ENCODE data around the gene BTBD10. TPM values are rescaled to one million over a fixed set of nuclear protein-coding genes. Genes with fewer than 3 reads are reported as not detected.

BTBD10 gene
- total RNA-seq, 1 experiment from 2014 or later: 30.2 TPM

DNA sequence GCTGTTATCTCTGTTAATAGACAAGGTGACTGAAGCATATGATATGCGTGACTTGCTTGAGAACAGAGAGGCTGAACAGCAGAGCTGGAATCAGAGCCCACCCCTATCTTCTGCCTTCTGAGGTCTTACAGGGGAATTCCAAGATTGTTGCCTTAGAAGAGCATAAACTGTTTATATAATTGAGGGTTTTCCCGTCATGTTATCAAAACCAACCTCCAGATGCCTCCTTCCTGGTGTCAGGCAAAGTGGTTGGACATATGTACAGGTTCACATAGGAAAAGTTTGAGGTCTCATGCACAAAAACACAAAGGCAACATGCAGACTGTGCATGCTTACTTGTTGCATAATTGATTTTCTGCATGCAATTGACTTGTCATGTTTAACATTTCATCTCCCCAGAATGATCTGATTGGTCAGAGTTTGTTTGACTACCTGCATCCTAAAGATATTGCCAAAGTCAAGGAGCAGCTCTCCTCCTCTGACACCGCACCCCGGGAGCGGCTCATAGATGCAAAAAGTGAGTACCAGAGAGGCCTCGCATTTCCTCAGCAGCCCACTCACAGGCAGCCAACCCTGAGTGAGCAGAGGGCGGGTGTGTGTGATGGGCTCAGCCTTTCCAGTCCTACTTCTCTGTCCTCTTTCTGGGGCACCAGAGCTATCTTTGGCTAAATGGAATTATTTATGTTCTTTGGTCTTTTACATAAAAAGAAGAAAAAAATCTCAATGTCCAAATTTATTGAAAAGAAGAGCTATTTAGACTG, 96.6 kb downstream of the BTBD10 start:
- Histone ChIP-seq H3K27me3 (ENCODE audit: low read length) (no peaks in the 10 kb centered on the region), H3F3A (ENCODE audit: low read length, unreplicated experiment) (no peaks in the 10 kb centered on the region), H3K4me2 (ENCODE audit: low read length) (no peak overlapping the region), H3K4me1 (ENCODE audit: insufficient read depth, low read length) (no peaks in the 10 kb centered on the region), H2AFZ (ENCODE audit: low read length) (no peak overlapping the region), H3K27ac (ENCODE audit: low read length) (no peak overlapping the region), H3K9me2 (replicated peaks; ENCODE audit: low read length) (no peaks in the 10 kb centered on the region), H3K4me3 (ENCODE audit: low read length) (no peak overlapping the region), H3K9ac (ENCODE audit: low read length) (no peak overlapping the region), H3K79me2 (ENCODE audit: low read length) (no peaks in the 10 kb centered on the region), H4K20me1 (ENCODE audit: low read length) (no peaks in the 10 kb centered on the region), H3K36me3 (ENCODE audit: low read depth, low read length) (no peaks in the 10 kb centered on the region), H3K9me3 (ENCODE audit: low read length) (no peaks in the 10 kb centered on the region)
- ChIA-PET CTCF (no interaction called here), POLR2A (ENCODE audit: unreplicated experiment) (interaction anchor here (0.6 kb wide), 1 partner anchor 1469 kb away, joined by 10 read pairs; no protein-coding TSS in a partner anchor)
- ATAC-seq: no peak
- no peak for DNase-seq
- intact Hi-C loops (cut with micrococcal nuclease): no loop called here
- TF ChIP-seq, protein P1, sequence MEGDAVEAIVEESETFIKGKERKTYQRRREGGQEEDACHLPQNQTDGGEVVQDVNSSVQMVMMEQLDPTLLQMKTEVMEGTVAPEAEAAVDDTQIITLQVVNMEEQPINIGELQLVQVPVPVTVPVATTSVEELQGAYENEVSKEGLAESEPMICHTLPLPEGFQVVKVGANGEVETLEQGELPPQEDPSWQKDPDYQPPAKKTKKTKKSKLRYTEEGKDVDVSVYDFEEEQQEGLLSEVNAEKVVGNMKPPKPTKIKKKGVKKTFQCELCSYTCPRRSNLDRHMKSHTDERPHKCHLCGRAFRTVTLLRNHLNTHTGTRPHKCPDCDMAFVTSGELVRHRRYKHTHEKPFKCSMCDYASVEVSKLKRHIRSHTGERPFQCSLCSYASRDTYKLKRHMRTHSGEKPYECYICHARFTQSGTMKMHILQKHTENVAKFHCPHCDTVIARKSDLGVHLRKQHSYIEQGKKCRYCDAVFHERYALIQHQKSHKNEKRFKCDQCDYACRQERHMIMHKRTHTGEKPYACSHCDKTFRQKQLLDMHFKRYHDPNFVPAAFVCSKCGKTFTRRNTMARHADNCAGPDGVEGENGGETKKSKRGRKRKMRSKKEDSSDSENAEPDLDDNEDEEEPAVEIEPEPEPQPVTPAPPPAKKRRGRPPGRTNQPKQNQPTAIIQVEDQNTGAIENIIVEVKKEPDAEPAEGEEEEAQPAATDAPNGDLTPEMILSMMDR (conservative IDR thresholded peaks at IDR 0.05; ENCODE audit: low read depth, low read length): no peak
- TF ChIP-seq EZH2phosphoT487 (IDR thresholded peaks at IDR 0.05; ENCODE audit: borderline replicate concordance, low read length): no peak
- TF ChIP-seq EZH2 (IDR thresholded peaks at IDR 0.05; ENCODE audit: low read length, unreplicated experiment): no peak
- BruUV-seq (replicated peaks): no TSS peak

DNA sequence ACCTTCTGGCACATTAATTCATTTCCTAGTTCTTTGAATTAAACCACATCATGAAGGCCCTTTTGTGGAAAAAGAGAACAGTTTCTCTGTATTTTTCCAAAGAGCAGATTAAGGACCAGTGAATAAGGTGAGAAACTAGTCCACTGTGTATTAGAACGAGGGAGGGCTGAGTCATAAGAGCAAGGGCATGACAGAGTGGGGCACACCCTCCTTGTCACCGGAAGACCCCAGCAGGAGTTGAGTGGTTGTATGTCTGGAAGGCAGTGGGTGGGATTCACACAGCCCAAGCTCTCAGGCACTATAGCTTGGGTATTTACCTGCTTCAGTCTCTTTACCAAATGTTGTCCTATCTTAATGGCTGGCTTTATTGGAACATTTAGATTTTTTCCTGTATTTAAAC, 98.6 kb downstream of the BTBD10 start:
- no peak overlapping the region for H2AFZ ChIP-seq (ENCODE audit: low read length)

More for the DNA sequence above, 98.6 kb downstream of the BTBD10 start:
- H4K20me1 ChIP-seq (ENCODE audit: low read length): no peaks in the 10 kb centered on the region
- no peak overlapping the region for H3K27ac ChIP-seq (ENCODE audit: low read length)
- DNase-seq (no peak), ATAC-seq (no peak)
- intact Hi-C loops (cut with micrococcal nuclease): no loop called here
- H3K4me2 ChIP-seq (ENCODE audit: low read length): no peak overlapping the region
- no peaks in the 10 kb centered on the region for H3K79me2 ChIP-seq (ENCODE audit: low read length)
- H3K4me3 ChIP-seq (ENCODE audit: low read length): no peak overlapping the region
- no peaks in the 10 kb centered on the region for H3K4me1 ChIP-seq (ENCODE audit: insufficient read depth, low read length)
- H3K36me3 ChIP-seq (ENCODE audit: low read depth, low read length): no peaks in the 10 kb centered on the region
- CTCF ChIA-PET: no interaction called here
- TF ChIP-seq EZH2 (IDR thresholded peaks at IDR 0.05; ENCODE audit: low read length, unreplicated experiment): no peak
- TF ChIP-seq EZH2phosphoT487 (IDR thresholded peaks at IDR 0.05; ENCODE audit: borderline replicate concordance, low read length): no peak
- TF ChIP-seq, protein P1 (conservative IDR thresholded peaks at IDR 0.05; ENCODE audit: low read depth, low read length): no peak
- POLR2A ChIA-PET (ENCODE audit: unreplicated experiment): no interaction called here
- H3K9ac ChIP-seq (ENCODE audit: low read length): no peak overlapping the region
- no peaks in the 10 kb centered on the region for H3K9me3 ChIP-seq (ENCODE audit: low read length)
- H3K9me2 ChIP-seq (replicated peaks; ENCODE audit: low read length): no peaks in the 10 kb centered on the region
- no peaks in the 10 kb centered on the region for H3K27me3 ChIP-seq (ENCODE audit: low read length)
- BruUV-seq (replicated peaks): no TSS peak
- H3F3A ChIP-seq (ENCODE audit: low read length, unreplicated experiment): no peaks in the 10 kb centered on the region

Measured in PC-3 (cell line).